NCI-H69 (cell line): ENCODE measurements around the gene AK6.

ENCODE experiments used
- DNase-seq: peaks from one replicate; lab custom pipeline; 2025; lab: John Stamatoyannopoulos, UW

The AK6 gene

GRCh38 chr5:69335341-69335935 lies 33.9 kb downstream of the AK6 start:
- peak; percentile 22 for DNase-seq

- DNase-seq, result peak; percentile 90
Observed at GRCh38 chr5:69334793-69335268, 34.5 kb downstream of the AK6 start.

GRCh38 chr5:69333668-69334315 lies 35.5 kb downstream of the AK6 start:
- DNase-seq, result peak; percentile 8

- DNase-seq, result peak; percentile 54
Observed at GRCh38 chr5:69331528-69332445, 37.5 kb downstream of the AK6 start.

GRCh38 chr5:69329905-69330489 lies 39.3 kb downstream of the AK6 start:
- DNase-seq, result no peak

- no peak for DNase-seq
Observed at GRCh38 chr5:69326365-69326764, 43.0 kb downstream of the AK6 start.

GRCh38 chr5:69317391-69317790 lies 51.9 kb downstream of the AK6 start:
- no peak for DNase-seq

- no peak for DNase-seq
Observed at GRCh38 chr5:69315972-69316371, 53.3 kb downstream of the AK6 start.

GRCh38 chr5:69313428-69313827 lies 55.9 kb downstream of the AK6 start:
- no peak for DNase-seq

GRCh38 chr5:69312459-69313160 lies 56.7 kb downstream of the AK6 start:
- no peak for DNase-seq

GRCh38 chr5:69309380-69309779 lies 59.9 kb downstream of the AK6 start:
- no peak for DNase-seq

- DNase-seq, result no peak
Observed at GRCh38 chr5:69308046-69308553, 61.2 kb downstream of the AK6 start.

GRCh38 chr5:69305512-69305911 lies 63.8 kb downstream of the AK6 start:
- no peak for DNase-seq
